Neural crest cell (in vitro differentiated cells): ENCODE measurements around the gene INHA. TPM values are rescaled to one million over a fixed set of nuclear protein-coding genes. Genes with fewer than 3 reads are reported as not detected.

ENCODE experiments used
- DNase-seq: peaks from one replicate; pipeline ENCODE4 v3.0.0; 2021; ENCODE audit warnings: low read depth, mixed read lengths, low spot score
- H3K27ac Mint-ChIP-seq: one replicate; pipeline ENCODE4 v1.8.0; 2021; ENCODE audit warnings: mild to moderate bottlenecking, mixed read lengths; ENCODE audit not compliant: unreplicated experiment
- H3K27me3 Mint-ChIP-seq: 2 replicates; pipeline ENCODE4 v1.8.0; 2021; ENCODE audit warnings: low read depth, mild to moderate bottlenecking, mixed read lengths
- H3K36me3 Mint-ChIP-seq: 2 replicates; pipeline ENCODE4 v1.8.0; 2021; ENCODE audit warnings: low read depth, mild to moderate bottlenecking, mixed read lengths
- H3K4me1 Mint-ChIP-seq: 2 replicates; pipeline ENCODE4 v1.8.0; 2021; ENCODE audit warnings: mixed read lengths
- H3K4me3 Mint-ChIP-seq: one replicate; pipeline ENCODE4 v1.8.0; 2021; ENCODE audit warnings: mild to moderate bottlenecking, mixed read lengths
- H3K9me3 Mint-ChIP-seq: 2 replicates; pipeline ENCODE4 v1.8.0; 2021; ENCODE audit warnings: mixed read lengths
- total RNA-seq: library from RNA; stranded (reverse); gene quantifications from 2 replicates; pipeline ENCODE4 v1.2.1, GENCODE V29; 2021
- TF ChIP-seq, protein P1 (sequence below): fragments of 200-600 bp; sonication (generic); conservative IDR thresholded peaks from 2 replicates; pipeline ENCODE4 v1.5.0; 2021; ENCODE audit warnings: antibody characterized with exemption, mild to moderate bottlenecking

Gene INHA
- total RNA-seq, 1 donor from 2014 or later, result not detected

DNA sequence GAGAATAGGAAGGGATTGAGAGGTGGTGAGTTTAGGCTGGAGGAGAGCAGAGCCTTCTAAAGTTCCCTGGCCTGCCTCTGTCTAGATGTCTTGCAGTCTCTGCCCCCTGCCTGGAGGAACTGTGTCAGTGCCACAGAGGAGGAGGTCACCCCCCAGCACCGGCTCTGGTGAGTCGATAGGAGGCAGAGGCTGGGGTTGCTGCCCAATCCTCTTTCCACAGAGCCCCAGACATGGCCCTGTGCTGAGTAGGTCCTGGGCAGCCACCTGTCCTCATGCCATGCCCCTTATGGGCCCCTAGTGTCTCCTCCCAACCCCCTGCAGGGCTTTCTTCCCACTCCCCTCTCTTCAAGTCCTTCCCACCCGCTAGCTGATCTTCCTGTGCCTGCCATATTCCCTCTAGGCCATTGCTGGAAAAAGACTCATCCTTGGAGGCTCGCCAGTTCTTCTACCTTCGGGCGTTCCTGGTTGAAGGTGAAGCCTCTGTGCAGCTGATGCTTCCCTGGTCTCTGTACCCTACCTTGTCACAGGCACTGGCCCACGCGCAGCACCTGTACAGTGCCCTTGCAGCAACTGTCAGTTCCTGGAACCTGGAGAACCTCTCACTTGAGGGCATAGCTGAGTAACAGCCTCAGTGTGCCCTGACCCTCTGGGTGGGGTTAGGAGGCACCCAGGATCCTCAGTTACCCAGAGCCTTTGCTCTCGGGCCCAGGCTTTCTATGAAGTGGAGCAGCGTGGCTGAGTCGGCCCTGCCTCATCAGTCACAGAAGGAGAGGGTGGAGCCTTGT, 42.2 kb downstream of the INHA start:
- TF ChIP-seq, protein P1, sequence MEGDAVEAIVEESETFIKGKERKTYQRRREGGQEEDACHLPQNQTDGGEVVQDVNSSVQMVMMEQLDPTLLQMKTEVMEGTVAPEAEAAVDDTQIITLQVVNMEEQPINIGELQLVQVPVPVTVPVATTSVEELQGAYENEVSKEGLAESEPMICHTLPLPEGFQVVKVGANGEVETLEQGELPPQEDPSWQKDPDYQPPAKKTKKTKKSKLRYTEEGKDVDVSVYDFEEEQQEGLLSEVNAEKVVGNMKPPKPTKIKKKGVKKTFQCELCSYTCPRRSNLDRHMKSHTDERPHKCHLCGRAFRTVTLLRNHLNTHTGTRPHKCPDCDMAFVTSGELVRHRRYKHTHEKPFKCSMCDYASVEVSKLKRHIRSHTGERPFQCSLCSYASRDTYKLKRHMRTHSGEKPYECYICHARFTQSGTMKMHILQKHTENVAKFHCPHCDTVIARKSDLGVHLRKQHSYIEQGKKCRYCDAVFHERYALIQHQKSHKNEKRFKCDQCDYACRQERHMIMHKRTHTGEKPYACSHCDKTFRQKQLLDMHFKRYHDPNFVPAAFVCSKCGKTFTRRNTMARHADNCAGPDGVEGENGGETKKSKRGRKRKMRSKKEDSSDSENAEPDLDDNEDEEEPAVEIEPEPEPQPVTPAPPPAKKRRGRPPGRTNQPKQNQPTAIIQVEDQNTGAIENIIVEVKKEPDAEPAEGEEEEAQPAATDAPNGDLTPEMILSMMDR, result no peak
- no peak overlapping the region for H3K27ac Mint-ChIP-seq
- no peaks in the 10 kb centered on the region for H3K4me1 Mint-ChIP-seq
- no peak overlapping the region for H3K4me3 Mint-ChIP-seq
- no peaks in the 10 kb centered on the region for H3K27me3 Mint-ChIP-seq
- H3K36me3 Mint-ChIP-seq, result no peaks in the 10 kb centered on the region
- DNase-seq, result no peak
- H3K9me3 Mint-ChIP-seq, result no peaks in the 10 kb centered on the region

DNA sequence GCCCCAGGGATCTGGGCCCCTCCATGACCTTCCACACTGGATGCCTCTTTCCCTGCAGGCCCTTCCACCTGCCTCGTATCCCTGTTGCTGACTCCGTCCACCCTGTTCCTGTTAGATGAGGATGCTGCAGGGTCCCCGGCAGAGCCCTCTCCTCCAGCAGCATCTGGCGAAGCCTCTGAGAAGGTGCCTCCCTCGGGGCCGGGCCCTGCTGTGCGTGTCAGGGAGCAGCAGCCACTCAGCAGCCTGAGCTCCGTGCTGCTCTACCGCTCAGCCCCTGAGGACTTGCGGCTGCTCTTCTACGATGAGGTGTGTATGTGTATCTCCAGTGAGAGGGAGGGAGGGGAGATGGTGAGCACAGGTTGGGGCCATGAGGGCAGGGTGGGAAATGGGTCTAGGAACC, 42.9 kb downstream of the INHA start:
- Mint-ChIP-seq H3K36me3 (no peaks in the 10 kb centered on the region), H3K4me1 (no peaks in the 10 kb centered on the region), H3K27me3 (no peaks in the 10 kb centered on the region), H3K9me3 (no peaks in the 10 kb centered on the region), H3K4me3 (no peak overlapping the region), H3K27ac (no peak overlapping the region)
- DNase-seq, result no peak
- TF ChIP-seq, protein P1, result no peak

DNA sequence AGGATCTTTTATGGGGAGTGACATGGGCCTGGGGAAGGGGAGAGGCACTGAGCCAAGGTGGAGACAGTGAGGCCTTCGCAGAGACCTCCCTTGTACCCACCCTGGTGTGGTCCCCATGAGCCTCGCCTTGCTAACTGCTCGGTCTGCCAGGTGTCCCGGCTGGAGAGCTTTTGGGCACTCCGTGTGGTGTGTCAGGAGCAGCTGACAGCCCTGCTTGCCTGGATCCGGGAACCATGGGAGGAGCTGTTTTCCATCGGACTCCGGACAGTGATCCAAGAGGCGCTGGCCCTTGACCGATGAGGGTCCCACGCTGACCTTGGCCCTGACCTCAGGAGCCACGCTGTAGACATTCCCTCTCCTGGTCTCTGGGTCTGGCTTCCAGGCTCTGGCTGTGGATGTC, 43.8 kb downstream of the INHA start:
- H3K27me3 Mint-ChIP-seq, result no peaks in the 10 kb centered on the region

DNA sequence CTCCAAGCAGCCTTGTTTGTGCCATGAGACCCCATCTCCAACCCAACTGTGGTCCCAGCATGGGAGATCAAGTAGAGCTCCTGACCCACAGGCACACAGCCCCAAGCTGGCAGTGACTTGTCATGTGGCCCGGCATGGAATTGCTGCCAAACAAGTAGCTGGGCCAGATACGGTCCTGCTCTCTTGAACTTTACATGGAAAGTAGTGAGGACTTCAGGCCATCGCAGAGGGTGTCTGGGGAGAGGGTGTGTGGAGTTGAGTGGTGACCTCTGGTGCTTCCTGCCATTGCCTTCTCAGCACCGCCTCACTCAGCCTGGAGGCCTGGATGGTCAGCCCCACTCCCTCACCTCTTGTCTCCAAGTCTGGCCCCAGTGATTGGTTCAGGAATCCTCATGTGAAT, 44.4 kb downstream of the INHA start:
- no peak overlapping the region for H3K27ac Mint-ChIP-seq
- H3K4me3 Mint-ChIP-seq, result no peak overlapping the region
- peaks cover 4% of the 10 kb centered on the region for H3K27me3 Mint-ChIP-seq
- H3K9me3 Mint-ChIP-seq, result no peaks in the 10 kb centered on the region
- DNase-seq, result no peak
- TF ChIP-seq, protein P1, result no peak
- H3K4me1 Mint-ChIP-seq, result no peaks in the 10 kb centered on the region
- H3K36me3 Mint-ChIP-seq, result no peaks in the 10 kb centered on the region

More for the DNA sequence above, 43.8 kb downstream of the INHA start:
- H3K9me3 Mint-ChIP-seq, result no peaks in the 10 kb centered on the region
- TF ChIP-seq, protein P1, result no peak
- no peak overlapping the region for H3K4me3 Mint-ChIP-seq
- H3K27ac Mint-ChIP-seq, result no peak overlapping the region
- H3K36me3 Mint-ChIP-seq, result no peaks in the 10 kb centered on the region
- no peak for DNase-seq
- no peaks in the 10 kb centered on the region for H3K4me1 Mint-ChIP-seq

DNA sequence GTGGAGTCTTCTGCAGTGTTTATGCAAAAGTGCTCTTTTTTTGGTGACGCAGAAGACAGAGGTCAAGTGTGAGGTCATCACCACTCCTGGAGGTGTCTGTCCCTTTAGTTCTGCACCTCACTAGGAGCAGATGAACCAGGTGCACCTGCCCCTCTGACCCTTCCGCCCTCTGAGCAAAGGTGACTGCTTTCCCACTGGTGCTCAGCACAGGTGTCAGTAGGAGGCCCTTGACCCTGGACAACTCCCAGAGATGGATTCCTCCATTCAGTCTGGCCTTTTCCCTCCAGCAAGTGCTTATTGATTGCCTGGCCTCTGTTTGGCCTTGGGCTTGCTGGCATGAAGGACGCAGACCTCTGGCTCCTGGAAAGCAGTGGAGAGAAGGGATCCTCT, 46.6 kb downstream of the INHA start:
- DNase-seq, result no peak
- no peak overlapping the region for H3K4me3 Mint-ChIP-seq

More for the DNA sequence above, 46.6 kb downstream of the INHA start:
- Mint-ChIP-seq H3K27ac (no peak overlapping the region), H3K27me3 (peaks cover 20% of the 10 kb centered on the region), H3K9me3 (no peaks in the 10 kb centered on the region), H3K4me1 (no peaks in the 10 kb centered on the region), H3K36me3 (no peaks in the 10 kb centered on the region)
- TF ChIP-seq, protein P1, result no peak
